IPS DF 19.7 (cell line): ENCODE data around the gene RAB43.
"Not testable (repeated sequence)": the region's sequence is repeated elsewhere in the genome, so short reads cannot be mapped to it uniquely, and the experiment has no call there.

Experiments
- DNase-seq: peaks from one replicate; pipeline ENCODE4 v3.0.0-alpha.2; 2013; ENCODE audit warnings: low read depth, low spot score

Gene RAB43

DNA sequence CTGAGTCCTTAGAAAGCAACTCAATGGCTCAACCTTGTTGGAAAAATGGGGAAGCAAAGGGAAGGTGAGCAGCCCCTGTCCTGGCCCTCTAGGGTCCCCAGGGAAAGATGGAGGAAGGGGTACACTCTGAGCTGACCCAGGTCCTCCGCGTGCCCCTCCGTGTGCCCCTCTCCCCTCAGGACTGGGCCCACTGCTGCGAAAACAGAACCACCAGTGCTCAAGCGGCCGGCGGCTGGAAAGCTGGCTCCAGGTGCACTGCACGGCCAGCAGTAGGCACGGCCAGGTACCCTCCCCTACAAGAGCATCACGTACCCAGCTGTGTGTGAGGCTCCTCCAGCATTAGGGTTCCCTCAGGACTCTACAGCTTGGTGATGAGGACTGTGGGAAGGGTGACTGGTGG is 26.3 kb downstream of the RAB43 start:
- DNase-seq = no peak

DNA sequence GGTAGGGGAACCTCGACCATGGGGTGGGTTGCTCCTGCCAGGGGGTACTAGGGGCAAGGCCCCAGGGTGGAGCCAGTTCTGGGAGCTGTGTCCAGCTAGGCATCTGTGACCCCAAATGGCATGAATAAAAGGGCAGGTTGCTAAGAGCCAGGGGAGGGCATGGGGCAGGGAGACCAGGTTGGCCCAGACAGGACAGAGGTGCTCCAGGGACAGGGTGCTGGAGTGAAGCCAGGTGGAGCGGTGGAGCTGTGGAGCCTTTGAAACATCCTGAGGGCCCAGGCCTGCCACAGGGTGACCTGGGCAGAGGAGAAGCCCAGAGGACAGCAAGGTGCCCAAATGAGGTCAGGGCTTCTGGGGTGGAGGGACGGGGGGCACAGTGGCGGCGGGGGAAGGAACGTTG is 33.3 kb downstream of the RAB43 start:
- DNase-seq = not testable (repeated sequence)

- DNase-seq = not testable (repeated sequence)
Measured at GRCh38 chr3:129087904-129088303, 33.7 kb downstream of the RAB43 start.

GRCh38 chr3:129087138-129087702 is 34.4 kb downstream of the RAB43 start:
- no peak for DNase-seq

- no peak for DNase-seq
Measured at GRCh38 chr3:129085818-129086217, 35.8 kb downstream of the RAB43 start.

DNA sequence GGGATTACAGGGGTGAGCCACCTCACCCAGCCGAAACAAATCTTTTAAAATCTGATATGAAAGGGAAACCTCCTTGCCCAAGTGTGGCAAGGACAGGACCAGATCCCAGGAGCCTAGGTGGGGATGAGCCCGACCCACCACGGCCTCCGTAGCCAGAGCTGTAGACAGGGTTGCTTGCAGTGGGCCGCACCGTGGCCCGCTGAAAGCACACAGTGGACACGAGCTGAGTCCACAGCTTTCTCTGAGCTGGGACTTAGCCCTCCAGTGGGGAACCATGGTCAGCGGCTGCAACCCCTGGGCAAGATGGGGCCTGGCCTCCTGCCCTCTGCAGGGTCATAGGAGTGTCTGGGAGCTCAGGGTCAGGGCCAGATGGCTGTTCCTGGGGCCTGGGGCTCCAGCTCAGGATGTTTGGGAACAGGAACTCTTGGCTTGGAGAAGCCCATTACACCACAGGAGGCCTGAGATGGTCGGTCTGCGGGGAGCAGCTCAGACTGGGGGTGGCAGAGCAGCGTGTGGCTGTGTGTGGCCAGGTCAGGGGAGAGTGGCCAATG is 36.4 kb downstream of the RAB43 start:
- DNase-seq = no peak

- DNase-seq = no peak
Measured at GRCh38 chr3:129084501-129084900, 37.1 kb downstream of the RAB43 start.

GRCh38 chr3:129082026-129082425 is 39.6 kb downstream of the RAB43 start:
- no peak for DNase-seq

DNA sequence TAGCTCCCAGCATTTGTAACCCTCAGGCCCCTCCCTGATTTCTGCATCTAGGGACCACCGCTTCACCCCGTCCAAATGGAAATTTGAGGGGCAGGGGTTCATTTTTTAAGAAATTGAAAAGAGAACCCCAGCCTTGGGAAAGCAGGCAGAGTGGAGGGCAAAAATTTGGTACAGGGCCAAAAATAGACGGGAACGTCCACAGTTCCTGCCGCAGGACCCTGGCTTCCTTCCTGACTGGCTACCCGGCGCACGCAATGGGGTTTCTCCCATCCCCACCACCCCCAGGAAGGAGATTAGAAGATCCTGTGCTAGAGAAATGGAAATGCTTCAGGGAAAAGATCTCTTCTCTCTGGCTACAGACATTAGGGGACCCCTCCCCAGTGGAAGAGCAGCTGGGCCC is 40.1 kb downstream of the RAB43 start:
- DNase-seq = no peak

GRCh38 chr3:129078510-129078909 is 43.1 kb downstream of the RAB43 start:
- no peak for DNase-seq

DNA sequence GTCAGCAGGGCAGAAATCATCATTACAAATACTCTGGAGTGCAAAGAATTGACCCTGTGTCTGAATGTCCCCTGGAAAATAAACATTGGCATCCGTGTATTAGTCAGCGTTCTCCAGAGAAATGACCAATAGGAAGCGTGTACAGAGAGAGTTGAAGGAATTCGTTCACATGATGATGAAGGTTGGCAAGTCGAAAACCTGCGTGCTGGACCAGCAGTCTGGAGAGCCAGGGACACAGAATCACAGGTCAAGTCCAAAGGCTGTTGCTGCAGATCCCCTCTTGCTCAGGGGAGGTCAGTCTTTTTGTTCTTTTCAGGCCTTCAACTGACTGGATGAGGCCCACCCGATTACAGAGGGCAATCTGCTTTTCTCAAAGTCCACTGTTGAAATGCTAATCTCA is 44.4 kb downstream of the RAB43 start:
- DNase-seq = no peak

GRCh38 chr3:129070086-129070885 is 51.3 kb downstream of the RAB43 start:
- no peak for DNase-seq

DNA sequence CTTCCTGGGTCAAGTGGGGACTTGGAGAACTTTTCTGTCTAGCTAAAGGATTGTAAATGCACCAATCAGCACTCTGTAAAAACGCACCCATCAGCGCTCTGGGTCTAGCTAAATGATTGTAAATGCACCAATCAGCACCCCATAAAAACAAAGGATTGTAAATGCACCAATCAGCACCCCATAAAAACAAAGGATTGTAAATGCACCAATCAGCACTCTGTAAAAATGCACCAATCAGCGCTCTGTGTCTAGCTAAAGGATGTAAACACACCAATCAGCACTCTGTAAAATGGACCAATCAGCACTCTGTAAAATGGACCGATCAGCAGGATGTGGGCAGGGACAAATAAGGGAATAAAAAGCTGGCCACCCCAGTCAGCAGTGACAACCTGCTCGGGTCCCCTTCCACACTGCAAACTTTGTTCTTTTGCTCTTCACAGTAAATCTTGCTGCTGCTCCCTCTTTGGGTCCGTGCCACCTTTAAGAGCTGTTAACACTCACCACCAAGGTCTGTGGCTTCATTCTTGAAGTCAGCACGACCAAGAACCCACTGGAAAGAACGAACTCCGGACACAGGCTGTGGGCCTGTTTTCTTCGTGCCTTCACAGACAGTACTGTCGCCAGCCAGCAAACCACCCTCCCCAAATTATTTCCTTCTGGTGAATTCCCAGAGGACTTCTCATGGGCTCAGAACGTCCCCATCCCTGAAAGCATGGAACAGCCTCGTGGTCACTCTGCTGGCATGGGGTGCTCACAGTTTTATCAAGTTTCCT is 52.1 kb downstream of the RAB43 start:
- DNase-seq = not testable (repeated sequence)

- no peak for DNase-seq
Measured at GRCh38 chr3:129068291-129068886, 53.2 kb downstream of the RAB43 start.

DNA sequence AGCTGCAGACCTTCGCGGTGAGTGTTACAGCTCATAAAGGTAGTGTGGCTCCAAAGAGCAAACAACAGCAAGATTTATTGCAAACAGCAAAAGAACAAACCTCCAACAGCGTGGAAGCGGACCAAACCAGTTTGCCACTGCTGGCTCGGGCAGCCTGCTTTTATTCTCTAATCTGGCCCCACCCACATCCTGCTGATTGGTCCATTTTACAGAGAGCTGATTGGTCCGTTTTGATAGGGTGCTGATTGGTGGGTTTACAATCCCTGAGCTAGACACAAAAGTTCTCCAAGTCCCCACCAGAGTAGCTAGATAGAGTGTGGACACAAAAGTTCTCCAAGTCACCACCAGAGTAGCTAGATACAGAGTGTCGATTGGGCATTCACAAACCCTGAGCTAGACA is 53.9 kb downstream of the RAB43 start:
- not testable (repeated sequence) for DNase-seq

DNA sequence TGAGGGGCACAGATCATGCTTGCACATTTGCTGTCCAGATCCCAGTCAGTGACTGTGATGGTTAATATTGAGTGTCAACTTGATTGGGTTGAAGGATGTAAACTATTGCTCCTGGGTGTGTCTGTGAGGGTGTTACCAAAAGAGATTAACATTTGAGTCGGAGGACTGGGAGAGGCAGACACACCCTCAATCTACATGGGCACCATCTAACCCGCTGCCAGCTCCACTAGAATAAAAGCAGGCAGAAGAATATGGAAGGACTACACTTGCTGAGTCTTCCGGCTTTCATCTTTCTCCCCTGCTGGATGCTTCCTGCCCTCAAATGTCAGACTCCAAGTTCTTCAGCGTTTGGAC is 55.9 kb downstream of the RAB43 start:
- no peak for DNase-seq

DNA sequence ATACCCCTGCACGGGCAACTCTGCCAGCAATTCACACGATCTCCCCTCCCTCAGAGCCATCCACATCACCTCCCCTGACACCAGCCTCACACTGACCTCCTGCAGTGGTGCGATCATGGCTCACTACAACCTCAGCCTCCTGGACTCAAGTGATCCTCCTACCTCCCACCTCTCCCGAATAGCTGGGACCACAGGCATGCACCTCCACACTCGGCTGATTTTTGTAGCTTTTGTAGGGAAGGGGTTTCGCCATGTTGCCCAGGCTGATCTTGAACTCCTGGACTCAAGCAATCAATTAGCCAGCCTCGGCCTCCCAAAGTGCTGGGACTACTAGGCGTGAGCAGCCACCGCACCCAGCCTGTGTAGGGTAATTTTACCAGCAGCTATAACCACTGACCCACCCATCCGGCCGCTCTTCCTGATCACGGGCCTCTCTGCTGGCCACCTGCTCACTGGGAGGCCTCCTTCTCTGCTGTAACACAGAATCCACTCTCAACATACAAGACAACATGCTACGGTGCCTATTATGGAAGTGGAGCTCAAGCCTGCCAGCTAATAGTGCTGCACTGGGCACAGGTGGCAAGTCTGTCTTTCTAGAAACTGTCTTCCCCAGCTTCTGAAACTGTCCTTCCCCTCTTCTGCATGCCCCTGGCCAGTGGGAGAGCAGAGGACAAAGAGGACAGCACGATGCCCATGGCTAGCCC is 56.4 kb downstream of the RAB43 start:
- no peak for DNase-seq

DNA sequence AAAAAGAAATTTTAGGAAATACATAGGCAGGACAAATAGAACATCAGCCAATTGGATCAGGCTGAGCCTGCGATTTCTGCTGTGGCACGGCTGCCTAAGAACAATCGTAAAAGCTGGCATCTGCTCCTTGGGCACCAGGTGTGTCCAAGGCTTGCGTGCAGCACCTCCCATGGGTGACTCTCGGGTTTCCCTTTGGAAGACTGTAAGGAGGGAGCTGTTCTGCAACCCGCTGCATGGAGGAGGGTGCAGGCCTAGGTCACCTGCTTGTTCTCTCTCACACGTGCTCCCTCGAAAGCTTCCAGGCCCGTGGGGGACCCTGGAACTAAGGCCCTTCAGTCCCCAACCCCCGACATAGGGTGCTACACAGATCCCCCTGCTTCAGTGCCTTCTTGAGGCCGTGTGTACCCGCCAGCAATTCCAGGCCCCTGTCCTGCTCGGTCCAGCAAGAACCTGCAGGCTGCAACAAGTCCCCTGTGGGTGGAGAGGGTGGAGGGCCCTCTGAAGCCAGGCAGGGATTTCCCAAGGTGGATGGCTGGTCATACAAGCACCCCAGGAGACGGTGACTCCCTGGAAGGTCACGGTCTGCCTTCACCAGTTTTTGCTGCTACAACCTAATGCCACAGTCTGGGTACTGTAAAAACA is 57.6 kb downstream of the RAB43 start:
- DNase-seq = no peak

- no peak for DNase-seq
Measured at GRCh38 chr3:129063091-129063640, 58.4 kb downstream of the RAB43 start.
